Caco-2 (cell line): Measurements from ENCODE around the gene PBX2. TPM values are rescaled to one million over a fixed set of nuclear protein-coding genes. Genes with fewer than 3 reads are reported as not detected.
A peak's percentile ranks its signal among the peaks of the same experiment; 100 is the strongest.
"Not testable (repeated sequence)": the region's sequence is repeated elsewhere in the genome, so short reads cannot be mapped to it uniquely, and the experiment has no call there.

Source experiments
- BruUV-seq: library from RNA; stranded (reverse); fragments of 400-500 nt; replicated peaks from 2 replicates; lab custom pipeline; 2021; lab: Mats Ljungman, UMichigan
- CTCF ChIA-PET: fragments of 300-600 bp; sonication (Branson Sonifier 250); formaldehyde crosslinking; loops from one replicate; lab custom pipeline; 2022; ENCODE audit warnings: antibody characterized with exemption; lab: Charles Lee
- POLR2A ChIA-PET: fragments of 300-600 bp; sonication (Branson Sonifier 250); formaldehyde crosslinking; loops from one replicate; lab custom pipeline; 2022; ENCODE audit warnings: antibody characterized with exemption; lab: Charles Lee
- DNase-seq, 2 experiments: peaks; one replicate each; pipeline versions ENCODE4 v3.0.0 to v3.0.0-alpha.2; 2020 to 2022
- H3K27me3 ChIP-seq: replicated peaks from 2 replicates; pipeline ENCODE4 v1.6.0; 2011; ENCODE audit warnings: low read length; ENCODE audit not compliant: control insufficient read depth, insufficient read depth
- H3K36me3 ChIP-seq: 2 replicates; pipeline ENCODE4 v1.5.1; 2011; ENCODE audit warnings: low read length; ENCODE audit not compliant: control insufficient read depth, insufficient read depth
- H3K4me1 ChIP-seq: fragments of 250-450 bp; sonication (Bioruptor Pico); 2 replicates; pipeline ENCODE4 v1.5.1; 2020; ENCODE audit warnings: mild to moderate bottlenecking
- H3K4me3 ChIP-seq: 2 replicates; pipeline ENCODE4 v1.5.1; 2011; ENCODE audit warnings: low read depth, mild to moderate bottlenecking, control low read depth, low read length
- H3K9me3 ChIP-seq: fragments of 250-450 bp; sonication (Bioruptor Pico); 2 replicates; pipeline ENCODE4 v1.5.1; 2020; ENCODE audit warnings: mild to moderate bottlenecking, moderate library complexity
- H3K27ac Mint-ChIP-seq: one replicate; pipeline ENCODE4 v1.8.0; 2022; ENCODE audit warnings: mixed read lengths; ENCODE audit not compliant: unreplicated experiment
- H3K27me3 Mint-ChIP-seq: one replicate; pipeline ENCODE4 v1.8.0; 2022; ENCODE audit warnings: mixed read lengths; ENCODE audit not compliant: insufficient read depth, unreplicated experiment
- H3K36me3 Mint-ChIP-seq: one replicate; pipeline ENCODE4 v1.8.0; 2022; ENCODE audit warnings: mild to moderate bottlenecking, mixed read lengths; ENCODE audit not compliant: insufficient read depth, unreplicated experiment
- H3K4me1 Mint-ChIP-seq: one replicate; pipeline ENCODE4 v1.8.0; 2022; ENCODE audit warnings: low read depth, mixed read lengths; ENCODE audit not compliant: unreplicated experiment
- H3K4me3 Mint-ChIP-seq: one replicate; pipeline ENCODE4 v1.8.0; 2022; ENCODE audit warnings: mild to moderate bottlenecking, moderate library complexity, mixed read lengths; ENCODE audit not compliant: unreplicated experiment
- H3K9me3 Mint-ChIP-seq: one replicate; pipeline ENCODE4 v1.8.0; 2022; ENCODE audit warnings: mixed read lengths; ENCODE audit not compliant: unreplicated experiment
- CTCF ChIP-seq, 2 experiments: fragments of 200-600 bp in 1 of 2; IDR thresholded peaks; 1 replicate in 1 of 2; 2 replicates in 1 of 2; pipeline versions ENCODE4 v1.5.1 to v1.8.0; 2011 to 2022; ENCODE audit warnings: antibody characterized with exemption in 1 of 2, control low read depth in 1 of 2, inconsistent platforms in 1 of 2, low read depth in 1 of 2, low read length in 1 of 2, mild to moderate bottlenecking in 1 of 2, moderate library complexity in 1 of 2; ENCODE audit not compliant: insufficient read depth in 1 of 2, severe bottlenecking in 1 of 2, unreplicated experiment in 1 of 2
- intact Hi-C: fragments of 100-400 bp; cut with micrococcal nuclease; formaldehyde crosslinking; loops from one replicate; pipeline ENCODE4 v1.10.0; 2022; ENCODE audit not compliant: unreplicated experiment
- total RNA-seq: library from RNA; stranded (reverse); gene quantifications from 2 replicates; pipeline ENCODE4 v1.2.3, GENCODE V29; 2022

PBX2 gene
- total RNA-seq, 1 experiment from 2014 or later: 96.3 TPM

GRCh38 chr6:32146287-32146686 lies 43.7 kb downstream of the PBX2 start:
- H3K4me1 ChIP-seq: peaks cover 58% of the 10 kb centered on the region
- no TSS peak for BruUV-seq
- H3K27ac Mint-ChIP-seq: peak overlapping the region; percentile 81
- H3K36me3 ChIP-seq: no peaks in the 10 kb centered on the region
- TF ChIP-seq CTCF (IDR thresholded peaks at IDR 0.05; ENCODE audit: insufficient read depth in 1 of 2, low read depth in 1 of 2, low read length in 1 of 2, severe bottlenecking in 1 of 2, unreplicated experiment in 1 of 2): no peak
- ChIA-PET CTCF (no interaction called here), POLR2A (no interaction called here)
- peaks cover 34% of the 10 kb centered on the region for H3K4me1 Mint-ChIP-seq
- no peaks in the 10 kb centered on the region for H3K27me3 ChIP-seq
- intact Hi-C loops: no loop called here
- H3K4me3 Mint-ChIP-seq: peak overlapping the region; percentile 61
- DNase-seq: no peak
- H3K9me3 Mint-ChIP-seq: no peaks in the 10 kb centered on the region
- H3K27me3 Mint-ChIP-seq: no peaks in the 10 kb centered on the region
- no peak overlapping the region for H3K4me3 ChIP-seq
- no peaks in the 10 kb centered on the region for H3K9me3 ChIP-seq
- peaks cover 10% of the 10 kb centered on the region for H3K36me3 Mint-ChIP-seq

GRCh38 chr6:32144238-32144637 lies 45.8 kb downstream of the PBX2 start:
- H3K36me3 Mint-ChIP-seq: peaks cover 16% of the 10 kb centered on the region
- H3K9me3 ChIP-seq, H3K36me3 ChIP-seq, H3K4me3 Mint-ChIP-seq, H3K9me3 Mint-ChIP-seq, H3K27me3 Mint-ChIP-seq, DNase-seq, H3K27me3 ChIP-seq, H3K4me3 ChIP-seq, BruUV-seq: not testable (repeated sequence)
- peaks cover 74% of the 10 kb centered on the region for H3K4me1 ChIP-seq
- intact Hi-C loops: loop anchor here (2.0 kb wide), 1 partner anchor 13 kb away; the partner anchor contains the start of gene FKBPL
- POLR2A ChIA-PET: interaction anchor here (0.9 to 1.2 kb wide), 2 partner anchors 13 to 14 kb away, joined by 3 to 6 read pairs; partner anchors contain the start of gene FKBPL
- H3K27ac Mint-ChIP-seq: peak overlapping the region; percentile 41
- peaks cover 41% of the 10 kb centered on the region for H3K4me1 Mint-ChIP-seq
- CTCF ChIA-PET: interaction anchor here (0.7 to 1.2 kb wide), 4 partner anchors 8 to 414 kb away, joined by 3 read pairs; partner anchors contain the start of gene FKBPL

GRCh38 chr6:32140420-32141046 lies 49.5 kb downstream of the PBX2 start:
- no peaks in the 10 kb centered on the region for H3K27me3 ChIP-seq
- ChIA-PET POLR2A (interaction anchor here (0.6 kb wide), 1 partner anchor 12 kb away, joined by 8 read pairs; the partner anchor contains the start of gene ATF6B), CTCF (interaction anchor here (0.6 to 1.1 kb wide), 4 partner anchors 13 to 739 kb away, joined by 3 to 8 read pairs (median 4); partner anchors contain the start of gene ATF6B)
- peaks cover 16% of the 10 kb centered on the region for H3K36me3 Mint-ChIP-seq
- peaks cover 50% of the 10 kb centered on the region for H3K4me1 ChIP-seq
- H3K9me3 ChIP-seq: no peaks in the 10 kb centered on the region
- peak overlapping the region; percentile 39 for H3K27ac Mint-ChIP-seq
- H3K27me3 Mint-ChIP-seq: no peaks in the 10 kb centered on the region
- H3K36me3 ChIP-seq: no peaks in the 10 kb centered on the region
- peak in 1 of 2 experiments; percentile 35 for DNase-seq
- no peak for TF ChIP-seq CTCF (IDR thresholded peaks at IDR 0.05; ENCODE audit: insufficient read depth in 1 of 2, low read depth in 1 of 2, low read length in 1 of 2, severe bottlenecking in 1 of 2, unreplicated experiment in 1 of 2)
- H3K9me3 Mint-ChIP-seq: no peaks in the 10 kb centered on the region
- intact Hi-C loops: loop anchor here (1.0 kb wide), 1 partner anchor 14 kb away; the partner anchor contains the start of gene PPT2
- no peak overlapping the region for H3K4me3 ChIP-seq
- peaks cover 24% of the 10 kb centered on the region for H3K4me1 Mint-ChIP-seq
- peak overlapping the region; percentile 42 for H3K4me3 Mint-ChIP-seq
- no TSS peak for BruUV-seq
